ENCODE results near the gene FUOM.

The FUOM gene

GRCh38 chr10:133365461-133366129 is 7.8 kb upstream of the FUOM start:
- no peak for DNase-seq (ENCODE audit: low read depth)
- no peak overlapping the region for H3K4me3 ChIP-seq (ENCODE audit: low read depth, low read length)
- no peak for TF ChIP-seq CTCF (IDR thresholded peaks at IDR 0.05; ENCODE audit: control insufficient read depth, extremely low read depth, insufficient read depth)

GRCh38 chr10:133364645-133365431 is 7.0 kb upstream of the FUOM start:
- H3K4me3 ChIP-seq (ENCODE audit: low read depth, low read length) = no peak overlapping the region
- no peak for TF ChIP-seq CTCF (IDR thresholded peaks at IDR 0.05; ENCODE audit: control insufficient read depth, extremely low read depth, insufficient read depth)
- no peak for DNase-seq (ENCODE audit: low read depth)

- no peak for TF ChIP-seq CTCF (IDR thresholded peaks at IDR 0.05; ENCODE audit: control insufficient read depth, extremely low read depth, insufficient read depth)
- DNase-seq (ENCODE audit: low read depth) = no peak
- no peak overlapping the region for H3K4me3 ChIP-seq (ENCODE audit: low read depth, low read length)
Observed at GRCh38 chr10:133362846-133363245, 5.0 kb upstream of the FUOM start.

GRCh38 chr10:133361773-133362441 is 4.1 kb upstream of the FUOM start:
- no peak for TF ChIP-seq CTCF (IDR thresholded peaks at IDR 0.05; ENCODE audit: control insufficient read depth, extremely low read depth, insufficient read depth)
- DNase-seq (ENCODE audit: low read depth) = no peak
- H3K4me3 ChIP-seq (ENCODE audit: low read depth, low read length) = no peak overlapping the region

- TF ChIP-seq CTCF (IDR thresholded peaks at IDR 0.05; ENCODE audit: control insufficient read depth, extremely low read depth, insufficient read depth) = no peak
- H3K4me3 ChIP-seq (ENCODE audit: low read depth, low read length) = no peak overlapping the region
- no peak for DNase-seq (ENCODE audit: low read depth)
Observed at GRCh38 chr10:133361227-133361626, 3.4 kb upstream of the FUOM start.

- DNase-seq (ENCODE audit: low read depth) = peak; percentile 72
- TF ChIP-seq CTCF (IDR thresholded peaks at IDR 0.05; ENCODE audit: control insufficient read depth, extremely low read depth, insufficient read depth) = no peak
- no peak overlapping the region for H3K4me3 ChIP-seq (ENCODE audit: low read depth, low read length)
Observed at GRCh38 chr10:133359972-133360610, 2.3 kb upstream of the FUOM start.

Measured in LNCaP clone FGC (cell line).